ENCODE results near the gene PAM16.

PAM16 gene

DNA sequence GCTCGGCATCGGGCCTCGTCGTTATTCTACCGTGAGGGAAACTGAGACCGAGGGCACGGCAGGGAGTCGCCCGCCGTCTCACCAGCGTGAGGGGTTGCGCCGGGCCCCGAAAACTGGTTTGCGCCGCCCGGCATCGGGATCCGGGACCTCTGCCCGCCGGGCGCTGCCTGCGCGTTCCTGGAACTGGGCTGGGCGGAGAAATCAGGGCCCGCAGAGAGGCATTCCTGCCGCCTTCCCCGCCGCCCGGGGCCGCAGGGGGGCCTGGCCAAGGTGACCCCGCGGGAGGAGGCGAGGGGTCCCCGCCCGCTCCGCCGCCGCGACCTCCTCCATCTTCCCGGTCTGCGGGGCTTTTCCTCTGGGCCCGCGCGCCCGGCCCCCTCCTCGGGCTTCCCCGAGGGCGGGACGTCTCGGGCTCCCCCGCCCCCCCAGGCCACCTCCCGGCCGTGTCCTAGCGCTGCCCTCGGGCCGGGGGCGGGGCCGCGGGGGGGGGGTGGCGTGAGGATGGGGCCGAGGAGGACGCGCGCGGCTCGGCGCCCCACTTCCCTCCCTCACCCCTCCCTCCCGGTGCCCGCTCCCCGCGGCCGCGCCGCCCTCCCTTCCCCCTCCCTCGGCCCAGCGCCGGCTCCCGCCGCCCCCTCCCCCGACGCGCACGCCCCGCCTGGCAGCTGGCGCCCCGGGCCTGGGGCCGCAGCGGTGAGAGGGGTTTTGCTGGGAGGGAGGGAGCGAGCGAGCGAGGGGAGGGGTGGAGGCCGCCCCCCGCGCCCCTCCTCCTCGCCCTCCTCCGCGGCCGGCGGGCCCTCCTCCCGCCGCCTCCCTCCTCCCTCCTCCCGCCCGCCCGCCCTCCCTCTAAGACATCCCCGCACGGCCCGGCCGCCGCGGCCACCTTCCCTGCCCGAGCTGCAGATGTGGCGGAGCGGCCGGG lies 35.7 kb downstream of the PAM16 start, which contains the start of gene GLIS2:
Gene GLIS2, plus strand, starts transcription at position 882 of the 922 bp plus-strand sequence. CDS start 16,214 bp downstream, outside the sequence.
- H3K4me1 ChIP-seq (ENCODE audit: control insufficient read depth, insufficient read depth, low read length) = peaks cover 33% of the 10 kb centered on the region
- no peaks in the 10 kb centered on the region for H3K9me3 ChIP-seq (ENCODE audit: control insufficient read depth, low read length)
- H3K27me3 ChIP-seq (ENCODE audit: control insufficient read depth, insufficient read depth, low read length) = peaks cover 39% of the 10 kb centered on the region
- peak within 1 kb of the TSS; percentile 43 for H3K9ac ChIP-seq (ENCODE audit: low read length)
- no peaks in the 10 kb centered on the region for H3K36me3 ChIP-seq (ENCODE audit: control insufficient read depth, insufficient read depth, low read length)
- no peak within 1 kb of the TSS for H3K4me3 ChIP-seq (ENCODE audit: low read length)

DNA sequence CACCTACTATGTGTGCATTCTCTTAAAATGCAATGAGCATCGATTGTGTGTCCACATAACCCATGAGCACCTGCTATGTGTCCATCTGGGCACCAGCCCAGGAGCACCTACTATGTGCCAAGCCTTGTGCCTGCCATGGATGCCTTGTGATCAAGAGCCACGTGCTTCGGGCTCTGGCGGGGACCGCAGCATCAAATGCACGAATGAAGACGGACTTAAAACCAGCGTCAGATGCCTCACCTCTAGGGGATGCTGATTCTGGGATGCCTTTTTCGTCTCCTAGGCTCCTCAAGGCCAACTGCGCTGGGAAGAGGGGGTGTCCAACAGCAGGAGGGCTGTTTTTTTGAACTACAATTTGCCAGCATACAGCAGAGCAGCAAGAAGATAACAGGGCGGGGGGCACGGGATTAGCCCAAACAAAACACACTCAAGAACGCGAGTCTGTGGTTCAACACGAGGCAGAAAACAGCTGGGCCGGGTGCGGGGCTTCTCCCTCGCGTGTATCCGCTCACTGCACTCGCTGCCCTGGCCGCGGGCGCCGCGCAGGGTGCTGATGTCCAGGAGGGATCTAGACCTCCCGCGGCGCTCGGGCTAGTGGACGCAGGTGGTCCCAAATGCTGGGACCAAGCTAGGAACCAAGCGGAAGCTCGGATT lies 36.5 kb downstream of the PAM16 start:
- H3K9me3 ChIP-seq (ENCODE audit: control insufficient read depth, low read length) = no peaks in the 10 kb centered on the region
- peak overlapping the region; percentile 43 for H3K9ac ChIP-seq (ENCODE audit: low read length)
- peaks cover 30% of the 10 kb centered on the region for H3K4me1 ChIP-seq (ENCODE audit: control insufficient read depth, insufficient read depth, low read length)
- no peak overlapping the region for H3K4me3 ChIP-seq (ENCODE audit: low read length)
- H3K27me3 ChIP-seq (ENCODE audit: control insufficient read depth, insufficient read depth, low read length) = peaks cover 39% of the 10 kb centered on the region
- no peaks in the 10 kb centered on the region for H3K36me3 ChIP-seq (ENCODE audit: control insufficient read depth, insufficient read depth, low read length)

DNA sequence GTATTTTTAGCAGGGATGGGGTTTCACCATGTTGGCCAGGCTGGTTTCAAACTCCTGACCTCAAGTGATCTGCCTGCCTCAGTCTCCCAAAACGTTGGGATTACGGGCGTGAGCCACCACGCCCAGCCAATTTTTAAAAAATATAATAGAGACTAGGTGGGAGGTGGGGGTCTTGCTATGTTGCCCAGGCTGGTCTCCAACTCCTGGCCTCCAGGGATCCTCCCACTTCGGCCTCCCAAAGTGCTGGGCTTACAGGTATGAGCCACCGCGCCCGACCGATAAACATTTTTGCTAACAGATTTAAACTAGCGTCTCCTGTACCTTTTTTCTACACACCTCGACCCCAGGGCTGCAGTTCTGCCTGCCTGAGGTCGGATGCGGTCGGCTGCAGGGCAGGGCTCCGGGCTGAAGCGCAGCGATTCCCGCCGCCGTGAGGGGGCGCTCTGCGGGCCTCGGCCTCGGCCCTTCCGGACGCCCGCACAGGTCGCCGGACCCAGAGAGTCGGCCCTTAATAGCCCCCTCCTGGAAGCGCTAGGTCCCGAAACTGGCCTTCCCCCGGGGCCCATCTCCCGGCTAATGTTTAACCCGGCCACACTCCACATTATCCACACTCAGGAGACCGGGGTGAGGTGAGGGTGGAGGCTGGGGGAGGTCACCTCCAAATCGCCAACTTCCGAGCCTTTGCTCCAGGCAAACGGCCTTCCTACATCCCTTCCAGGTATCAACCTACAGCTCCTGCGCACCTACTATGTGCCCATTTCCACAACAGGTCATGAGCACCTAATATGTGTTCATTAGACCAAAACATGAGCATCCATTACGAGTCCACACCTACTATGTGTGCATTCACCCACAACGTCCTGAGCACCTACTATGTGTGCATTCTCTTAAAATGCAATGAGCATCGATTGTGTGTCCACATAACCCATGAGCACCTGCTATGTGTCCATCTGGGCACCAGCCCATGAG lies 37.3 kb downstream of the PAM16 start:
- H3K9me3 ChIP-seq (ENCODE audit: control insufficient read depth, low read length) = no peaks in the 10 kb centered on the region
- H3K27me3 ChIP-seq (ENCODE audit: control insufficient read depth, insufficient read depth, low read length) = peaks cover 33% of the 10 kb centered on the region
- no peak overlapping the region for H3K9ac ChIP-seq (ENCODE audit: low read length)
- no peak overlapping the region for H3K4me3 ChIP-seq (ENCODE audit: low read length)
- no peaks in the 10 kb centered on the region for H3K36me3 ChIP-seq (ENCODE audit: control insufficient read depth, insufficient read depth, low read length)
- H3K4me1 ChIP-seq (ENCODE audit: control insufficient read depth, insufficient read depth, low read length) = peaks cover 24% of the 10 kb centered on the region

DNA sequence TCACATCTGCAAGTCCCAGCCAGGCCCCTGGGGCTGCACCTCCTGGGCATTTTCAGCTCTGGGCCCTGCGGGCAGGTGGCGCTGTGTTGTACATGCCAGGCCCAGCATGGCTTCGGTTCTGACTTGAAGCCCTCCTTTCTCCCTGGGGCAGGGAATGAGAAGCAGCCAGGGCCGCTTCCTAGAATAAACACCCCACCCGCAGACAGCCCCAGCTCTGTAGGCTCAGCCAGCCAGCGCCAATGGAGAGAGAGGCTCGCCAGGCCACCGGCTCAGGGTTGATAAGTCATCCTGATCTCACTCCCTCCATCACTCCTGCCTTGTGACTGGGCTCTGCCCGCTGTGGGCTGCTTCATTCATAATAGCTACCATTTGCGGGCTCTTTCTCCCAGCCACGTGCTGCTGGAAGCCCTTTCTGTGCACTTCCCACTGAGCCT lies 41.3 kb downstream of the PAM16 start:
- Histone ChIP-seq H3K4me3 (ENCODE audit: low read length) (no peak overlapping the region), H3K36me3 (ENCODE audit: control insufficient read depth, insufficient read depth, low read length) (no peaks in the 10 kb centered on the region), H3K9ac (ENCODE audit: low read length) (no peak overlapping the region)

DNA sequence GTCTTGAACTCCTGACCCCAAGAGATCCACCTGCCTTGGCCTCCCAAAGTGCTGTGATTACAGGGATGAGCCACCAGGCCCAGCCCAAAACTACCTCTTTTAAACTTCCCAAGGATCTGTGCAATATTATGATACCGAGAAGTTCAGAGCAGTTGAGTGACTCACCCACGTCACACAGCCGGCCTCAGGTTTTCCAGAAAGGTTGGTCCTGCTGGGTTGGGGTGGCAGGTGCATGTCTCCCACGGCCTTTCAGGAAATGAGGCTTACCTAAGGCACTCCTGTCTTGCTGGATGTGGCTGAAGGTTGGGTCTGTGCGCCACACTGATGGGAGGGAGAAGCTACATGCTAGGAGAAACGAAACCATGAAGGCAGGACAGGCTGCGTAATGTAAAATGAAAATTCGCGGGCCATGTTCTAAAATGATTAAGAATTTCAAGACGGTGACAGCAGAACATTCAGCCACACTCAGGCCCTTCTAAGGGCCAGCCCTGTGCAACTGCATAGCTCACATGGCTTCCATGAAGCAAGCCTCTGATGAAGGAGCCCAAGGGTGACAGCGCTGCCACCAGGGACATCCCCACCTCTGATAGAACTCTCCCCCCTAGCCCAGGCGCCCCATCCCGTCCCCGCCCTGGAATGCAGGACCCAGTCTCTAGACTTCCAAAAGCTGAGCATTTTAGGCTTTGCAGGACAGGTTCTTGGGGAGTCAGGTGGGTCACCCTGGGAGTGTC lies 41.9 kb downstream of the PAM16 start:
- no peaks in the 10 kb centered on the region for H3K36me3 ChIP-seq (ENCODE audit: control insufficient read depth, insufficient read depth, low read length)
- no peak overlapping the region for H3K9ac ChIP-seq (ENCODE audit: low read length)
- H3K27me3 ChIP-seq (ENCODE audit: control insufficient read depth, insufficient read depth, low read length) = peaks cover 7% of the 10 kb centered on the region
- peaks cover 15% of the 10 kb centered on the region for H3K4me1 ChIP-seq (ENCODE audit: control insufficient read depth, insufficient read depth, low read length)
- H3K4me3 ChIP-seq (ENCODE audit: low read length) = no peak overlapping the region
- H3K9me3 ChIP-seq (ENCODE audit: control insufficient read depth, low read length) = no peaks in the 10 kb centered on the region

More for the DNA sequence above, 41.3 kb downstream of the PAM16 start:
- peaks cover 13% of the 10 kb centered on the region for H3K27me3 ChIP-seq (ENCODE audit: control insufficient read depth, insufficient read depth, low read length)
- H3K9me3 ChIP-seq (ENCODE audit: control insufficient read depth, low read length) = no peaks in the 10 kb centered on the region
- peaks cover 19% of the 10 kb centered on the region for H3K4me1 ChIP-seq (ENCODE audit: control insufficient read depth, insufficient read depth, low read length)

DNA sequence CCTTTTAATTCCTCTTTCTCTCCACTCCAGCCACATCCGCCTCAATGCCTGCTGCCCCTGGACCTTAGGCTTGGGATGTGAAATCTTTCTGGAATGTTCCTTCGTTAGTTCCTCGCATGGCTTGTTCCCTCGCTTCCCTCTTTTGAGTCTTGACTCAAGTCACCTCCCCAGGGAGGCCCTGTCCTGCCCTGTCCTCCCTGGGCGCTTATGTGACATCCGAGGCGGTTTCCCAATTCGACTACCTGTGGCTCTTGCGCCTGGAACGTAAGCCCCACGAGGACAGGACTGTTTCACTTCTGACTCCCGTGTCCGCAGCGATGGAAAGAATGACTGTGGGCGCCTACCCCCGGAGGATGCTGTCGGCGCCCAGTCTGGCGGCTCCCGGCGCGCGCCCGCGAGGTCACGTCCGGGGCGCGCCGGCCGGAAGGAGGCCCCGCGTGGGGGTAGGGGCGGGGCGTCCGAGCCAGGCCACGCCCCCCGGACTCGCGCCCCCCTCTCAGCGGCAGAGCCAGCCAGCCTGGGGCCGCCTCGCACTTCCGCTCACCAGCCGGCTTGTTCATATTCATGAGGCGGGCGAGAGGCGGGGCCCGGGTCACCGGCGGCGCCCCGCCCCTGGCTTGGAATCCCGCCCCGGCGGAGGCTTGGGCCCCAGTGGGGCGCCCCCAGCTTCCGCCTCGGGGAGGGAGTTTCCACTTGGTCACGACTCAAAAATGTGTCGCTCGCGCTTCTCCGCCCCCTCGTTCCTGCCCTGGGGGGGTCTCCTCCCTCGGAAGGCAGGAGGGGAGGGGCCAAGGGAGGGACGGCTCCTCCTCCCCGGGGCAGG lies 43.7 kb downstream of the PAM16 start:
- Histone ChIP-seq H3K4me1 (ENCODE audit: control insufficient read depth, insufficient read depth, low read length) (peaks cover 10% of the 10 kb centered on the region), H3K9ac (ENCODE audit: low read length) (peak overlapping the region; percentile 44)

DNA sequence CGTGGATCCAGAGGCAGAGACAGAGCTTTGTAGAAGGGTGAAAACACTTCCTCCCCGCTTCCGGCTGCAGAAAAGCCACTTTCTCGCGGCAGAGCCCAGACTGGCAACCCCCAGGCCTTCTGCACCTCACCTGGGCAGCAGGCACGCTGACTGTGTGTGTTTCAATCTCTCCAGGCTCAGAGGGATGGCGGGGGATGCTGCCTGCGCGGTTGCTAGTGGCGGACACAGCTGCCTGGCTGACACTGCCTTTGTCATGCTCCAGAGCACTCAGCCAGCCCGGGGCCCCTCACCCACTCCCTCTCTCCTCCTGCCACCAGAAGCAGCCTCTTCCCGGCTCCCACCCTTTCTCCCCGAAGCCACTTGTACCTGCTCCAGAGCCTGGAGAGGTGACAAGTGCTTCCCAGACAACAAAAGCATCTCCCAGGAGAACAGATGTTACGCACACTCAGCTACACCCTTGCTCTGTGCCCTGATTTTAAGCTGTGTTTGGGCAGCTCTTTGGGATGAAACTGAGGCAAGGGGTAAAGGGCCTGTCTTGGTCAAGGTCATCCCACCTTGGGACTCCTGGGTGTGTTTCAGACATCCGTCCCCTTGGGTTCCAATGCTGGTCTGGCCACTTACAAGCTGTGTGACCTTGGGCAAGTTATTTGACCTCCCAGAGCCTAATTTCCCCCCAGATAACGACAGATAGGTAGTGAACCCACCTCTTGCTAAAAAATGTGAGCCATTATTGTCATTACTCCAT lies 44.5 kb downstream of the PAM16 start:
- peak overlapping the region; percentile 44 for H3K9ac ChIP-seq (ENCODE audit: low read length)
- H3K9me3 ChIP-seq (ENCODE audit: control insufficient read depth, low read length) = no peaks in the 10 kb centered on the region
- no peaks in the 10 kb centered on the region for H3K36me3 ChIP-seq (ENCODE audit: control insufficient read depth, insufficient read depth, low read length)
- H3K4me1 ChIP-seq (ENCODE audit: control insufficient read depth, insufficient read depth, low read length) = peaks cover 10% of the 10 kb centered on the region
- H3K4me3 ChIP-seq (ENCODE audit: low read length) = peak overlapping the region; percentile 40
- no peaks in the 10 kb centered on the region for H3K27me3 ChIP-seq (ENCODE audit: control insufficient read depth, insufficient read depth, low read length)

More for the DNA sequence above, 43.7 kb downstream of the PAM16 start:
- Histone ChIP-seq H3K27me3 (ENCODE audit: control insufficient read depth, insufficient read depth, low read length) (no peaks in the 10 kb centered on the region), H3K9me3 (ENCODE audit: control insufficient read depth, low read length) (no peaks in the 10 kb centered on the region), H3K4me3 (ENCODE audit: low read length) (peak overlapping the region; percentile 40), H3K36me3 (ENCODE audit: control insufficient read depth, insufficient read depth, low read length) (no peaks in the 10 kb centered on the region)

DNA sequence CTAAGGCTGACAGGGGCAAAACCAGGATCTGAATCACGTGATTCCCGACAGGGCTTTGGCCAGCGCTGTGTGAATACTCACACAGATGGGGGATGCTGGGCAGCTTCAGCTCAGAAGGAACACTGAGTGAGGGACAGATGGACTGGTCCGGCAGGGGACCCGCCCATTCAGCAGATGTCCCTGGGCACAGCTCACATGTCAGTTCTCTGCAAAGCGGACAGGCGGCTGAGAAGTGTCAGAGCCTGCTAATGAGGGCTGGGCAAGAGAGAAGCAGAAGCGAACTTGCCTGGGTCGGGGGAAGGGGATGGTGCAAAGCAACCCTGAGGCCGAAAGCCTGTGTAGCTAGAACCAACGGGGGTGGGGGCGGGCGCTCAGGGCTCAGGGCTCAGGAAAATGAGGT lies 47.1 kb downstream of the PAM16 start:
- no peak overlapping the region for H3K9ac ChIP-seq (ENCODE audit: low read length)
- H3K9me3 ChIP-seq (ENCODE audit: control insufficient read depth, low read length) = no peaks in the 10 kb centered on the region
- no peaks in the 10 kb centered on the region for H3K27me3 ChIP-seq (ENCODE audit: control insufficient read depth, insufficient read depth, low read length)
- H3K4me3 ChIP-seq (ENCODE audit: low read length) = no peak overlapping the region
- H3K36me3 ChIP-seq (ENCODE audit: control insufficient read depth, insufficient read depth, low read length) = no peaks in the 10 kb centered on the region
- peaks cover 18% of the 10 kb centered on the region for H3K4me1 ChIP-seq (ENCODE audit: control insufficient read depth, insufficient read depth, low read length)

DNA sequence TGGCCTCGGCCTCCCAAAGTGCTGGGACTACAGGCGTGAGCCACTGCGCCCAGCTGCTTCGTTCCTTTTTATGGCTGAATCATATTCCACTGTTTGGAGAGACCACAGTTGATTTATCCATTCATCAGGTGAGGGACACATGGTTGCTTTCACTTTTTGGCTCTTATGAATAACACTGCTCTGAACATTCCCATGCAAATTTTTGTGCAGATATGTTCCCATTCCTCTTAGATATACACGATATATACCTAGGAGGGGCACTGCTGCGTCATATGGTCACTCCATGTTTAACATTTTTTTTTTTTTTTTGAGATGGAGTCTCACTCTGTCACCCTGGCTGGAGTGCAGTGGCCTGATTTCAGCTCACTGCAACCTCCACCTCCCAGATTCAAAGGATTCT lies 49.2 kb downstream of the PAM16 start:
- H3K9me3 ChIP-seq (ENCODE audit: control insufficient read depth, low read length) = no peaks in the 10 kb centered on the region
- no peak overlapping the region for H3K4me3 ChIP-seq (ENCODE audit: low read length)
- no peaks in the 10 kb centered on the region for H3K27me3 ChIP-seq (ENCODE audit: control insufficient read depth, insufficient read depth, low read length)
- H3K9ac ChIP-seq (ENCODE audit: low read length) = no peak overlapping the region
- peaks cover 20% of the 10 kb centered on the region for H3K4me1 ChIP-seq (ENCODE audit: control insufficient read depth, insufficient read depth, low read length)
- H3K36me3 ChIP-seq (ENCODE audit: control insufficient read depth, insufficient read depth, low read length) = no peaks in the 10 kb centered on the region

DNA sequence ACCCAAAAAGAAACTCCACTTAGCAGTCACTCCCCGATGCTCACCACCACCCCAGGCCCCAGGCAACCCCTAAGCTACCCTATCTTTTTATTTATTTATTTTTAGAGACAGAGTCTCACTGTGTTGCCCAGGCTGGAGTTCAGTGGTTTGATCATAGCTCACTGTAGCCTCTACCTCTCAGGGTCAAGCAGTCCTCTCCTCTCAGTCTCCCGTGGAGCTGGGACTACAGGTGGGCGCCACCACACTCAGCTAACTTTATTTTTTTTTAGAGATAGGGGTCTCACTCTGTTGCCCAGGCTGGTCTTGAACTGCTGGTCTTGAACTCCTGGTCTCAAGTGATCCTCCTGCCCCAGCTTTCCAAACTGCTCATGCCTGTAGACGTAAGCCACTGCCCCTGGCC lies 49.9 kb downstream of the PAM16 start:
- Histone ChIP-seq H3K27me3 (ENCODE audit: control insufficient read depth, insufficient read depth, low read length) (no peaks in the 10 kb centered on the region), H3K4me1 (ENCODE audit: control insufficient read depth, insufficient read depth, low read length) (peaks cover 13% of the 10 kb centered on the region), H3K9me3 (ENCODE audit: control insufficient read depth, low read length) (no peaks in the 10 kb centered on the region), H3K36me3 (ENCODE audit: control insufficient read depth, insufficient read depth, low read length) (no peaks in the 10 kb centered on the region), H3K4me3 (ENCODE audit: low read length) (no peak overlapping the region), H3K9ac (ENCODE audit: low read length) (no peak overlapping the region)

Measured in mucosa of stomach (tissue), 1 donor.